GM19099 (cell line): ENCODE measurements around the gene MLLT3.

Experiments used
- POLR2A ChIP-seq: IDR thresholded peaks from 3 replicates; pipeline ENCODE4 v1.6.1; 2011; ENCODE audit warnings: low read depth; ENCODE audit not compliant: insufficient read length; ENCODE audit errors: extremely low read depth

Gene MLLT3

GRCh38 chr9:20640331-20641187, 18.3 kb upstream of the MLLT3 start:
- peak; percentile 53 for TF ChIP-seq POLR2A

GRCh38 chr9:20636888-20637440, 14.7 kb upstream of the MLLT3 start:
- no peak for TF ChIP-seq POLR2A

DNA sequence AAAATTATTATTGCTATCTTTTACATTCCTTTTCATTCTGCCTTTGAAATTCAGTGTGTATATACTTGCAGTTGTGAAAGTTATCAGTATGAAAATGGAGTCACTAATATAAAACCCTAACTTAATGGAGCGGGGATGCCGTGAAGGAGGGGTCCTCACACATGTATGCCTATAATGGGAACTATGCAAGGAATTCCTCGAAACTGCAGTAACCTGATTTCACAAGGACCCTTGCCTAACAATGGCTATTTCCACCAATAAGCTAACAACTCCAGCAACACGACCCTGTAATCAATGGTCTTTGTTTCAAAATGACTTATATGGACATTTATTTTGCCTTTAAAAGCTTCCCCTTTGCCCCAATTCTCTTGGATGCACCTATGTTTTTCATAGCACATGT, 12.6 kb upstream of the MLLT3 start:
- no peak for TF ChIP-seq POLR2A

DNA sequence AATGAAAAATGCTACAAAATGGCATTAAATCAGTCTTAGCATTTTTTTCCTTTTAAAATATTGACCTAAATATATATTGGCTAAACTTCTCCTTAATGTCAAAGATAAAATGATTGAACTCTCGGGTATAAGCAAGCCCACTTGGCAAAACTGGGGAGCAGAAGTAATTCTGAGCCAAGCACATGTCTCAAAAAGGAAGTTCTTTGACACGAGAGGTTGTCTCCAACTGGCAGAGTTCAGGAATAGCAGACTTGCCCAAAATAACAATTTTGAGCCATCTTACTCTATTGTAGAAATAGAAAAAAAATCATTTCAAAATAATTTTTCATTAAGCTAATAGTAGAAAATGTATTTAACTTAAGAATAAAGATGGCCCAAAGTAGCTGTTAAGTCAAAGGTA, 10.4 kb upstream of the MLLT3 start:
- TF ChIP-seq POLR2A: no peak

DNA sequence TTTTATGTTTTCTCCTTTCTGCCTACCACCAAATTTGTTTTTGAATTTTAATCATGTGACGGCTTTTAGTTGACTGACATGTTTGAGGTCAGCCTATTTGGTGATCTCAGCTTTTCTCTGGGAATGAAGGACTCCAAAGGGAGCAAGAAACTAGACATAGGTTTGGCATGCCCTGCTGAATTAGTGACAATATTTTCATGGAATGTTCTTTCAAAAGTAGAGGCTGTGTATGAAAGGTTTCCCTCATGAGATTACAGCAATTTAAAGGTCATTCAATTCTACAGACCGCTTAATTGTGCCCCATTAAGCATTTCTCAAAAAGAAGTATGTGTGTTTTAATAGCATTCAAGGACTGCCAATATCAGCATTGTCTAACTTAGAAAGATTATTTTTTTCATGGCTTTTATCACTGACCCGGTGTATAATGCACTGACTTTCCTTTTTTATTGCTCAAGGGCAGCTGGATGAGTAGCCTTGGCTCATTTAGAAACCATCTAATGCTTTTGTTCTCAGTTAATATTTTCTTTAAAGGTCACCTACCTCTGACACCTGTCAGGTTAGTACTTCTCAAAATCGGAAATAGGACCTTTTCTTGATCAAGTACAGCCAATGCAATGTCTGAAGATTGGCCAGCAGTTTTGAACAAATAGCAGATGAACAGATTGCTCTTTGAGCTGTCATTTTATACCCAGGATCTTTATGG, 8.1 kb upstream of the MLLT3 start:
- TF ChIP-seq POLR2A: no peak

- no peak for TF ChIP-seq POLR2A
Observed at GRCh38 chr9:20625003-20625349, 2.7 kb upstream of the MLLT3 start.

DNA sequence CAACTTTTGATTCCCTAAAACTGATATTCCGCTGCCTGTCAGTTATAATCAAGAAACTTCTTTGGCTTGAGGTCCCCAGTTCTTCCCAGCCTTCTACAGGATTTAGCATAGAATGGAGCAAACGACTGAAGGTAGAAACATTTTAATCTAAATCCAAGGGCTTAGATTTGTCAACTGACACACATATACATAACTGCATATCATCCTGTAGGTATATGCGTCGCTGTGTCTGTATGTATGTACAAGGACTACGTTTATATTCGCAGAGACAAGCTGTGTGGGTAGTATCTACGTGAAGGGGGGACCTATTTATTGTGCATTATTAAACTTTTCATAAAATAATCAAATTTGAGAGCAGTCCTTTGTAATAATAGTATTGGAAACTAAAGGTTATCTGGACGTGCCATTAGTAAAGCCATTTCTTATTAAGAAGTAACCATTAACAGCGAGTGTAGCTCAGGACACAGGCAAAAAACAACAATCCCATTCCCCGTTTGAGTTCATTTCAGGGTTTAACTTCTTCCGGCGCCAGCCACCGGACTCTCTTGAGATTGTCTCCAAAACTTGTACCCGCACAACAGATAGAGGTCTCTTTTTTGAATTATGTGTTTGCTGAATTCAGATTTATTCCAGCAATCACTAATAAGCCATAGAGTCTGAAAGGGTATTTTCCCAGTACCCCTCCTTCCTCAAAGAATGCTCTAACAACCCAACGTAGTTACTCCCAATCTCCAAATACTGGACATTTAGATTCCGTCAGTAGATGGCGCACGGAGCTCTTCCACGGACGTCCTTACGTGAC, 2.1 kb upstream of the MLLT3 start:
- TF ChIP-seq POLR2A: no peak

DNA sequence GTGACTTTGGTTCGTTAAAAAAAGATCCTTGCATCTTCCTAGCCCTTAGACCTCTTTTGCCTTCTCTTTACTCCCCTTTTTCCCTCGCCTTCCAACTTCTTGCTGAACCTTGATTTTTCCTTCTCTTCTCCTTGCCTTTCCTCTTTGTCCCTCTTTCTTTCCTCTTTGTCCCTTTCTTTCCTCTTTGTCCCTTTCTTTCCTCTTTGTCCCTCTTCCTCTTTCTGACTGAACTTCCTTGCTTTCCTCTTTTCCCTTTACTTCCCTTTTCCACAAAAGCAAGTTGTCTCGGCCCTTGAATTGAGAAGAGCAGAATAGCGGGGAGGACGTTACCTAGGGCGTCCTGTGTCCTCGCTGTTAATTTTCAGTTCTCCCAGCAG, 1.4 kb upstream of the MLLT3 start:
- TF ChIP-seq POLR2A: no peak

- TF ChIP-seq POLR2A: peak; percentile 62
Observed at GRCh38 chr9:20623021-20623747, 885 bp upstream of the MLLT3 start.

DNA sequence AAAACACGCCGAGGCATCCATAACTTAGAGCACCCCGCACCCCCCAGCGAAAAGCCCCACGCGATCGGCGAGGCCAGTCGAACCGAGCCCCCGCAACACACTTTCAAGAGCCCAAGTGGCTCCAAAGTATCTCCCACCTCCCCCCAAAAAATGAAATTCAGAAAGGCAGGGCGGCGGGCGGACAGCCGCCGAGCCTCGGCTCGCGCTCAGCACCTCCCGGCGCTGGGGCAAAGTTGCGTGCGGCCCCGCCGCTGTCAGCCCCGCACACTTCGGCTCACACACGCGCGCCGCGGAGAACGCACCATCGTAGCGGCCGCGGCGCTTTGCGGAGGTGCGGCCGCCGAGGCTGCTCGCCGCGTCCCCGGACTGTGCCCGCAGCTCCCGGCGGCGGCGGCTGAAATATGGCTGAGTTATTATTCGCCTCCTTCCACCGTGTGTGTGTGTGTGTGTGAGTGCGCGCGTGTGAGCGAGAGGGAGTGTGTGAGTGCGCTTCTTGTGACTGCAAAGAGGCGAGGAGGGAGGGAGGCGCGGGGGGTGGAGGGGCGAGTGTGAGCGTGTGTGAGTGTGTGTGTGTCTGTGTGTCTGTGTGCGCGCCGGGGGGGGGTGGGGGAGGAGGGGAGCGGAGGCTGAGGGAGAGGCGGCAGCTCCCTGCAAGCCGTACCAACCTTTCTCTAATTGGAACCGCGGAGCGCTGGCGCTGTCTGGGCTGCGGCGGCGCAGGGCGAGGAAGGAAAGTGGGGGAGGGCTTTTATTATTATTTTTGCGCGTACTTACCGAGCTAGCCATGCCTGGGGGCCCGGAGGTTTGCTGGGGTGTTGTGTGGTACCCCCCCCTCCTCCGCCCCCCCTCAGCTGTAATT, 599 bp downstream of the MLLT3 start:
- no peak for TF ChIP-seq POLR2A

GRCh38 chr9:20620650-20621470, 1.4 kb downstream of the MLLT3 start:
- TF ChIP-seq POLR2A: no peak

DNA sequence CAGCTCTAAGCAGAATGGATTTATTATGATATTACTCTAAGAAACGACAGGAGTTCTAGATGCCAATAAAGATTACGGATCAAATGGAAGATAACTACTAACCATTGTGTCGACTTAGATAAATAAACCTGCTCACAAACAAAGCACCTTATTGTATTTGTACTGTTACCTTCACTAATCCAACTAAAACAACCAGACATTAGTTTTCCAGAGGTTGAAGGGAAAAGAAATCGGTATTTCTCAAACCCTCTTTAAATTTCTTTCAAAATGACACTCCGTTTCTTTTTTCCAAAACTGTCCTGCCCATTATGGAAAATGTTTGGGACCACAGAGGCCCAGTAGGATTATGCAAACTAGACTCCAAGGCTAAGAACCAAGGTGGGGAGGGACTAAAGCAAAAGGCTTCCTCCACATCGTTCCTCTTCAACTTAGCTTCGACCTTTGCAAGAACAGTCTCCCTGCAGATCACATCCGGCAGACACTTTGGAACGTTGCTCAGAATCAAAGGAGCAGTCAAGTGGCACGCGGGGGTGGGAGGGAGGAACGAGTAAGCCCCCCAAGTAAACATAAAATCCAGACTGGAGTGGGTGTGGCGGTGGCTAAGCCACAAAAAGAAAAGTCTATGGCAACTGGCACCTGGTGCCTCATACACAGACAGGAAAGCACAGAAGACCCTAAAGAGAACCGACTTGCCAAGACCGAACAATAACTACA, 2.7 kb downstream of the MLLT3 start:
- TF ChIP-seq POLR2A: no peak
